22Rv1 (cell line): Measurements from ENCODE around the gene DCUN1D4.

ENCODE experiments used
- ZFX ChIP-seq: fragments of 450-650 bp; IDR thresholded peaks from 2 replicates; pipeline ENCODE4 v1.6.1; 2017; ENCODE audit warnings: antibody characterized with exemption, borderline replicate concordance
- TF ChIP-seq, protein P1 (sequence below): fragments of 450-650 bp; IDR thresholded peaks from 2 replicates; pipeline ENCODE4 v1.5.1; 2017; ENCODE audit warnings: mild to moderate bottlenecking

DNA sequence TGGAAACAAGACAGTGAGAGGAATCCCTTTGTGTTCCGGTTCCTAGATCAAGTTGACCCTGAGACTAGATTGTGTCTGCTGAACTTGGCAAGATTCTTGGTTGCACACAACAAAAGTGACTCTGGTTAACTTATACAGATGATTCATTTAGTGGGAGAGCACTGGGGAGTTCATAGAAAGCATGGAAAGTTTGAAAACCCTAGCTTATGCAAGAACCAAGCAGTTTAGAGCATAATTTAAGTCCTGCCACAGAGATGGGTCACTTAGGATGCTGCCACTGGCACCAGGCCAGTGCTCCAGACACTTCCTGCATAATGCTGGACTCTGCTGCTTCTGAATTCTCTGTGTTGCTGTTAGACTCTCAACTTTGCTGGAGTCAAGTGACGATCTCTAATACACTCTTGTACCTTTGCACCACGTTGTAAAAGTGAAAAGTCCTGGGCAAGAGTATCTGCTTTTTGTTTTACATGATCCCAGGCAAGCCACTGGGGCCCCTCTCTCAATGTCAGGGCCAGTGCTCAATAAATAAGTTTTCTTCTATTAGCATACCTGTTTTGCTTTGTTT, 12.7 kb upstream of the DCUN1D4 start:
- TF ChIP-seq, protein P1, sequence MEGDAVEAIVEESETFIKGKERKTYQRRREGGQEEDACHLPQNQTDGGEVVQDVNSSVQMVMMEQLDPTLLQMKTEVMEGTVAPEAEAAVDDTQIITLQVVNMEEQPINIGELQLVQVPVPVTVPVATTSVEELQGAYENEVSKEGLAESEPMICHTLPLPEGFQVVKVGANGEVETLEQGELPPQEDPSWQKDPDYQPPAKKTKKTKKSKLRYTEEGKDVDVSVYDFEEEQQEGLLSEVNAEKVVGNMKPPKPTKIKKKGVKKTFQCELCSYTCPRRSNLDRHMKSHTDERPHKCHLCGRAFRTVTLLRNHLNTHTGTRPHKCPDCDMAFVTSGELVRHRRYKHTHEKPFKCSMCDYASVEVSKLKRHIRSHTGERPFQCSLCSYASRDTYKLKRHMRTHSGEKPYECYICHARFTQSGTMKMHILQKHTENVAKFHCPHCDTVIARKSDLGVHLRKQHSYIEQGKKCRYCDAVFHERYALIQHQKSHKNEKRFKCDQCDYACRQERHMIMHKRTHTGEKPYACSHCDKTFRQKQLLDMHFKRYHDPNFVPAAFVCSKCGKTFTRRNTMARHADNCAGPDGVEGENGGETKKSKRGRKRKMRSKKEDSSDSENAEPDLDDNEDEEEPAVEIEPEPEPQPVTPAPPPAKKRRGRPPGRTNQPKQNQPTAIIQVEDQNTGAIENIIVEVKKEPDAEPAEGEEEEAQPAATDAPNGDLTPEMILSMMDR: no peak
- TF ChIP-seq ZFX: no peak
